Measurements from ENCODE around the gene CDK18.

- TF ChIP-seq POLR2AphosphoS5 (IDR thresholded peaks at IDR 0.05; ENCODE audit: borderline replicate concordance, low read depth, low read length) (no peak), EZH2 (IDR thresholded peaks at IDR 0.05) (peak; percentile 47)
Observed at GRCh38 chr1:205456868-205457745, 47.4 kb upstream of the CDK18 start.
